HCT116 (cell line): ENCODE measurements around the gene SNHG17.

Experiments used
- CTCF ChIP-seq, 3 experiments: fragments of 200-600 bp in 1 of 3; sonication (generic) in 1 of 3; IDR thresholded peaks in 2 of 3; conservative IDR thresholded peaks in 1 of 3; 2 replicates each; pipeline ENCODE4 v1.5.1; 2012 to 2017; ENCODE audit warnings: low read depth in 2 of 3, low read length in 2 of 3, antibody characterized with exemption in 1 of 3, borderline replicate concordance in 1 of 3, control low read depth in 1 of 3, mild to moderate bottlenecking in 1 of 3, mixed read lengths in 1 of 3, mixed run types in 1 of 3, moderate library complexity in 1 of 3; ENCODE audit not compliant: insufficient read depth in 1 of 3
- EGR1 ChIP-seq: IDR thresholded peaks from 2 replicates; pipeline ENCODE4 v1.6.1; 2012; ENCODE audit warnings: low read depth
- EZH2 ChIP-seq: fragments of 200-600 bp; sonication (generic); IDR thresholded peaks from 2 replicates; pipeline ENCODE4 v1.6.1; 2017; ENCODE audit warnings: antibody characterized with exemption, mixed run types
- EZH2phosphoT487 ChIP-seq: fragments of 200-600 bp; IDR thresholded peaks from 2 replicates; pipeline ENCODE4 v1.6.1; 2018; ENCODE audit warnings: antibody characterized with exemption, borderline replicate concordance
- JUND ChIP-seq: IDR thresholded peaks from 2 replicates; pipeline ENCODE4 v1.6.1; 2012
- POLR2AphosphoS5 ChIP-seq: IDR thresholded peaks from 2 replicates; pipeline ENCODE4 v1.6.1; 2011; ENCODE audit warnings: mild to moderate bottlenecking, low read depth, low read length, moderate library complexity
- REST ChIP-seq: IDR thresholded peaks from 2 replicates; pipeline ENCODE4 v1.6.1; 2012; ENCODE audit warnings: low read depth
- ZNF274 ChIP-seq: fragments of 200-500 bp; sonication (Bioruptor generic); IDR thresholded peaks from 2 replicates; pipeline ENCODE4 v1.6.1; 2014; ENCODE audit warnings: mild to moderate bottlenecking, low read depth, low read length, inconsistent platforms

GRCh38 chr20:38446441-38447209, 11.5 kb upstream of the SNHG17 start:
- no peak for TF ChIP-seq REST
- TF ChIP-seq CTCF (IDR thresholded peaks at IDR 0.05 in 2 of 3, conservative IDR thresholded peaks at IDR 0.05 in 1 of 3; ENCODE audit: borderline replicate concordance in 1 of 3, insufficient read depth in 1 of 3, low read depth in 2 of 3, low read length in 2 of 3) = peak; percentile 83 to 93 (median 93)
- no peak for TF ChIP-seq EZH2
- peak; percentile 99 for TF ChIP-seq POLR2AphosphoS5
- TF ChIP-seq ZNF274 = no peak
- no peak for TF ChIP-seq JUND
- no peak for TF ChIP-seq EZH2phosphoT487
- TF ChIP-seq EGR1 = 0 out of 2 replicates have a peak, but pooled peaks have one; percentile 36
